Rectal smooth muscle tissue (tissue), 1 donor: ENCODE data around the gene CLECL1.
"Not testable (repeated sequence)": the region's sequence is repeated elsewhere in the genome, so short reads cannot be mapped to it uniquely, and the experiment has no call there.

Experiments used
- H3K27ac ChIP-seq: one replicate; pipeline ENCODE4 v1.7.0; 2013; ENCODE audit warnings: low read depth, low read length, inconsistent platforms
- H3K27me3 ChIP-seq: one replicate; pipeline ENCODE4 v1.7.0; 2013; ENCODE audit warnings: low read length; ENCODE audit not compliant: control insufficient read depth, insufficient read depth
- H3K36me3 ChIP-seq: one replicate; pipeline ENCODE4 v1.7.0; 2013; ENCODE audit warnings: low read length; ENCODE audit not compliant: control insufficient read depth, insufficient read depth
- H3K4me1 ChIP-seq: one replicate; pipeline ENCODE4 v1.7.0; 2013; ENCODE audit warnings: low read length; ENCODE audit not compliant: control insufficient read depth, insufficient read depth
- H3K4me3 ChIP-seq: one replicate; pipeline ENCODE4 v1.7.0; 2013; ENCODE audit warnings: low read length
- H3K9ac ChIP-seq: one replicate; pipeline ENCODE4 v1.7.0; 2013; ENCODE audit warnings: low read length

CLECL1 gene

GRCh38 chr12:9708853-9709252 lies 24.0 kb downstream of the CLECL1 start:
- H3K4me1 ChIP-seq, result no peaks in the 10 kb centered on the region
- no peak overlapping the region for H3K9ac ChIP-seq
- no peaks in the 10 kb centered on the region for H3K36me3 ChIP-seq
- H3K4me3 ChIP-seq, result no peak overlapping the region
- H3K27ac ChIP-seq, result no peak overlapping the region
- no peaks in the 10 kb centered on the region for H3K27me3 ChIP-seq

- Histone ChIP-seq H3K27me3 (no peaks in the 10 kb centered on the region), H3K27ac (no peak overlapping the region), H3K9ac (no peak overlapping the region), H3K4me3 (no peak overlapping the region), H3K4me1 (no peaks in the 10 kb centered on the region), H3K36me3 (no peaks in the 10 kb centered on the region)
Measured at GRCh38 chr12:9707864-9708808, 24.8 kb downstream of the CLECL1 start.

GRCh38 chr12:9707356-9707755 lies 25.5 kb downstream of the CLECL1 start:
- no peaks in the 10 kb centered on the region for H3K4me1 ChIP-seq
- H3K9ac ChIP-seq, result no peak overlapping the region
- no peaks in the 10 kb centered on the region for H3K36me3 ChIP-seq
- H3K4me3 ChIP-seq, result no peak overlapping the region
- H3K27ac ChIP-seq, result no peak overlapping the region
- no peaks in the 10 kb centered on the region for H3K27me3 ChIP-seq

GRCh38 chr12:9706086-9706685 lies 26.7 kb downstream of the CLECL1 start:
- no peaks in the 10 kb centered on the region for H3K27me3 ChIP-seq
- no peaks in the 10 kb centered on the region for H3K36me3 ChIP-seq
- H3K9ac ChIP-seq, result no peak overlapping the region
- no peak overlapping the region for H3K27ac ChIP-seq
- H3K4me3 ChIP-seq, result no peak overlapping the region
- H3K4me1 ChIP-seq, result no peaks in the 10 kb centered on the region

GRCh38 chr12:9704561-9704960 lies 28.3 kb downstream of the CLECL1 start:
- H3K27me3 ChIP-seq, H3K36me3 ChIP-seq, H3K4me3 ChIP-seq, H3K9ac ChIP-seq, H3K27ac ChIP-seq, H3K4me1 ChIP-seq: not testable (repeated sequence)

DNA sequence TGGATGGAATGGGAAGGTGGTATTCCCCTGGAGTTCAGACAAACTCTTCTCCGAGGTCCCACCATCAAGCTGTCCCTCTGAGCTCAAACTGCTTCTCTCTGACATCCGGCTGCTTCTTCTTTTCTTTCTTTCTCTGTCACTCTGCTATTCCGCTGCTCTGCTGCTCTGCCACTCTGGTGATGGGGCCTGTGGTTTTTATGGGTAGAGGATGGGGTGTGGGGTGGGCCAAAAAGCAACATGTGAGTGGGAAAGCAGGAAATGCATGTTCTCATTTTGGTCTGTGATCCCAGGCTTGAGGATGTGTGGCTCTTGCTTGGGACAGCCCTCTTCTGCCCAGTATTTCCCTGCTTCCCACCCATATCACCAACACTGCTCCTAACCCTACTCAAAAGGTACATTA lies 30.6 kb downstream of the CLECL1 start:
- H3K27me3 ChIP-seq, result no peaks in the 10 kb centered on the region
- no peak overlapping the region for H3K27ac ChIP-seq
- no peaks in the 10 kb centered on the region for H3K36me3 ChIP-seq
- H3K4me3 ChIP-seq, result no peak overlapping the region
- H3K9ac ChIP-seq, result no peak overlapping the region
- H3K4me1 ChIP-seq, result no peaks in the 10 kb centered on the region

DNA sequence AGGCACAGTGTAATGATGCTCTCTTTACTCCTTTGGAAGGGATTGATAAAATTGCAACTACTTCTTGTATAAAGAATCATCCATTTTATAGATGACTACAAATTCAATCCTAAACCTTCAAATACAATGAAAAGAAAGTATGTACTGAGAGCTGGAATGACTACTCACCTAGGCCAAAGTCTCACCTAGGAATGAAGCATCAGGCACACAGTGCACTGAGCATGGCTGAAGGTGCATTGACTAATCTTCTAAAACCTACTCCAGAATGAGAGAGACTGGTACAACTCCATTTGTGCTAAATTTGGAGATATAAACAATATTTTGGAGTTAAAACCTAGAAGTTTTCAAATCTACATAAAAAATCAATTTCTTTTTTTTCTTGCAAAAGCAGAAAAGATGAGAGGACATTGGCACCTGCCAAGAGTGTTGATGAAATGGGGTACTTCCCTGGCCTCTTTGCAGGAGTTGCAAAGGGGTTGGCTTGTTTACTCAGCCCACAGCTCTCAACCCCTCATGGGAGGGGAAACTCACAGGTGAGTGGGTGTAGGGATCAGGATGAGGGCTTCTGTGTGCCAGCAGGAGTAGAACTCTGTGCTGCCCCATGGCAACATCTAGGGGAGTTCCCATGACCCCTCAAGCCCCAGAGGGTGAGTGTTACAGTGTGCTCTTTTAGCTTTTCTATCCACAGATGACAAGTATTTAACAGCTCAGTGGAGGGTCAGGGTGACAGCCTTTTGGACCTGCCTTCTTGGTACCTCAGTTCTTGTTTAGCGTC lies 31.3 kb downstream of the CLECL1 start:
- Histone ChIP-seq H3K4me3 (no peak overlapping the region), H3K4me1 (no peaks in the 10 kb centered on the region), H3K27ac (no peak overlapping the region), H3K27me3 (no peaks in the 10 kb centered on the region), H3K9ac (no peak overlapping the region), H3K36me3 (no peaks in the 10 kb centered on the region)

GRCh38 chr12:9700606-9700956 lies 32.3 kb downstream of the CLECL1 start:
- no peaks in the 10 kb centered on the region for H3K27me3 ChIP-seq
- H3K4me3 ChIP-seq, result no peak overlapping the region
- H3K36me3 ChIP-seq, result no peaks in the 10 kb centered on the region
- H3K9ac ChIP-seq, result no peak overlapping the region
- H3K27ac ChIP-seq, result no peak overlapping the region
- H3K4me1 ChIP-seq, result no peaks in the 10 kb centered on the region

- H3K27me3 ChIP-seq, result no peaks in the 10 kb centered on the region
- no peaks in the 10 kb centered on the region for H3K4me1 ChIP-seq
- no peak overlapping the region for H3K4me3 ChIP-seq
- no peak overlapping the region for H3K27ac ChIP-seq
- no peak overlapping the region for H3K9ac ChIP-seq
- peaks cover 2% of the 10 kb centered on the region for H3K36me3 ChIP-seq
Measured at GRCh38 chr12:9699898-9700605, 32.8 kb downstream of the CLECL1 start.

DNA sequence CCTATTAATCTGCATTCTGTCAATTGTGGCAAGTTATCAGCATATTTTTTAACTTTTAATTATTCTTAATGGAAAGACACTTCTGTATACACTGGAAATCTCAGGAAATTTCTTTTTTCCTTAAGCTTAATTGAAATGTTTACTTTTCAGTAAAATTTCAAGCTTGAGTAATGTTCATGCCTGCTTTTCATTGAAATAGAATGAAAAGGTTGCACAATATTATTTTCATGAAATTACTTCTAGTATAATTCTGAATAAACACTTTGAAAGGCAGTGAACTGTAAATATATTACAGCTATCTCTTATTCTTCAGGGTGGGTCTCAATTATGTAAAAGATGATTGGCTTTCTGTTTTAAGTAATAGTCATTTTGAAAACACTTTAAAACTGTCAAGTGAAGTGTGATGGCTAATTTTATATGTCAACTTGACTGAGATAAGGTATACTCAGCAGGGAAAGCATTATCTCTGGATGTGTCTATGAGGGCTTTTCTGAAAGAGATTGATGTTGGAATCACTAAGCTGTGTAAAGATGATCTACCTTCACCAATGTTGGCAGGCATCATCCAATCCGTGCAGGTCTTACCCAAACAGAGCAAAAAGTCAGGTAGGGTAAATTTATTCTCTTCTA lies 33.5 kb downstream of the CLECL1 start:
- H3K4me3 ChIP-seq, result no peak overlapping the region
- H3K9ac ChIP-seq, result no peak overlapping the region
- no peaks in the 10 kb centered on the region for H3K4me1 ChIP-seq
- peaks cover 3% of the 10 kb centered on the region for H3K36me3 ChIP-seq
- H3K27ac ChIP-seq, result no peak overlapping the region
- H3K27me3 ChIP-seq, result no peaks in the 10 kb centered on the region

DNA sequence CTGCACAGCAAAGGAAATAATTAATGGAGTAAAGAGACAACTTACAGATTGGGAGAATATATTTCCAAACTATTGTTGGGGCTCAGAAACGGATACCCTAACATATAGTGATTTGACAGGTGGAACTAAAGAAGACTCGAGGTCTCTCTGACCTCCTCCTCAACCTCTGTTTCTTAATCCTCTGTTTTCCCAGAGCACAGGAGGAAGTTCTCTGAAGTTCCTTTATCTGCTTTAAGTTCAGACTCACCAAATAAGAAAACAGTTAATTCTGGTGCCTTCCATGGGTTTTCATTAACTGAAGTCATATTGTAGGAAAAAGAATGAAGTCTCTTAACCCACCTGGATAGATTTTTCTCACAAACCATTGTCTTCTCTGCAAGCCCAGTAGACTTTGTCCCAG lies 34.2 kb downstream of the CLECL1 start:
- Histone ChIP-seq H3K9ac (no peak overlapping the region), H3K36me3 (peaks cover 3% of the 10 kb centered on the region), H3K27ac (no peak overlapping the region), H3K27me3 (no peaks in the 10 kb centered on the region), H3K4me1 (no peaks in the 10 kb centered on the region), H3K4me3 (no peak overlapping the region)

GRCh38 chr12:9697619-9698018 lies 35.3 kb downstream of the CLECL1 start:
- H3K27me3 ChIP-seq, result no peaks in the 10 kb centered on the region
- H3K36me3 ChIP-seq, result peaks cover 3% of the 10 kb centered on the region
- no peaks in the 10 kb centered on the region for H3K4me1 ChIP-seq
- H3K4me3 ChIP-seq, result no peak overlapping the region
- no peak overlapping the region for H3K9ac ChIP-seq
- no peak overlapping the region for H3K27ac ChIP-seq
